Transverse colon (tissue), 3 donors: ENCODE results near the gene RACK1.

Experiments
- CTCF ChIP-seq, 5 experiments: fragments of 200-600 bp in 3 of 5; fragments of 450-650 bp in 2 of 5; sonication (generic) in 3 of 5; IDR thresholded peaks; 1 replicate in 2 of 5; 2 replicates in 3 of 5; pipeline ENCODE4 v1.5.1; 2016 to 2017; ENCODE audit warnings: antibody characterized with exemption in 5 of 5, inconsistent platforms in 3 of 5, mild to moderate bottlenecking in 2 of 5, moderate library complexity in 1 of 5
- EP300 ChIP-seq: sonication (generic); formaldehyde crosslinking; IDR thresholded peaks from one replicate; pipeline ENCODE4 v1.6.1; 2017; ENCODE audit warnings: antibody characterized with exemption, low read depth
- POLR2A ChIP-seq: fragments of 450-650 bp; IDR thresholded peaks from one replicate; pipeline ENCODE4 v1.6.1; 2016; ENCODE audit warnings: antibody characterized with exemption, mild to moderate bottlenecking, moderate library complexity

DNA sequence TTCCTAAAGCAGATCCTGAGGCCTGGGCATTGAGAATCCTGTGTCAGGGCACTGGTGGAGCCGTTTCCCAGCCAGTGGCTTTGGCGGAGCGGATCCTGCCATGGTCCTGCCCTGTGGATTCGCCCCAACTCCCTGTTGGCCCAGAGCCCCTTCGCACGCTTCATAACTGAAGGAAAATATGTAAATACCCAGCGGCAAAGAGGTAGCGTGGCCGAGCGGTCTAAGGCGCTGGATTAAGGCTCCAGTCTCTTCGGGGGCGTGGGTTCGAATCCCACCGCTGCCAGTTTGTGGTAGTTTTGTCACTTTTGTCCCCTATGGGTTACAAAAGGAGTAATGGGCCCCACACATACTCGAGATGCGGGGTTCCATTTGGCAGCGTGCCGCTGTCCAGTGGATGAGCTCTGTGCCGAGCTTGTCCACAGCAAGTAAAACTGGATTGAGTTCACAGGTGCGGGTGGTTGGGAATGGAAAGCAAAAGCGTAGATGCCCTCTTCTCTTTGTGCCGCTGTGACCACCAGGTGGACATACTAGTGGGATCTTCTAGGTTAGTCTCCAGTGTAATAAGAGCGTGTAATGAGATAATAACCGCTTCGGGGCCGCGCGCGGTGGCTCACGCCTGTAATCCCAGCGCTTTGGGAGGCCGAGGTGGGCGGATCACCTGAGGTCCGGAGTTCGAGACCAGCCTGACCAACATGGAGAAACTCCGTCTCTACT, 56.0 kb downstream of the RACK1 start:
- TF ChIP-seq POLR2A (no peak), EP300 (no peak), CTCF (IDR thresholded peaks at IDR 0.05) (peak in 2 of 5 experiments; percentile 36 to 39)
